ENCODE data around the gene TIMM10. TPM values are rescaled to one million over a fixed set of nuclear protein-coding genes. Genes with fewer than 3 reads are reported as not detected.

The TIMM10 gene
- total RNA-seq, 1 donor = 25.7 TPM

GRCh38 chr11:57567515-57568329 lies 37.2 kb upstream of the TIMM10 start, which contains the start of gene UBE2L6:
TSS of gene UBE2L6 (minus strand) at chr11:57567672. CDS start at chr11:57567611, 61 bp downstream.
- no peaks in the 10 kb centered on the region for H3K36me3 ChIP-seq (ENCODE audit: insufficient read depth, low read length)
- H3K27me3 ChIP-seq (ENCODE audit: insufficient read depth, low read length) = no peaks in the 10 kb centered on the region
- H2AFZ ChIP-seq (ENCODE audit: low read length) = peak within 1 kb of the TSS; percentile 98
- peak within 1 kb of the TSS; percentile 99 for H3K4me2 ChIP-seq (ENCODE audit: insufficient read depth, low read length)
- H3K4me1 ChIP-seq (ENCODE audit: insufficient read depth, low read length) = peaks cover 24% of the 10 kb centered on the region
- no peaks in the 10 kb centered on the region for H4K20me1 ChIP-seq (ENCODE audit: insufficient read depth, low read length)
- DNase-seq (ENCODE audit: insufficient read length, low spot score, missing footprints) = peak; percentile 96
- H3K79me2 ChIP-seq (ENCODE audit: insufficient read depth, low read length) = peaks cover 17% of the 10 kb centered on the region
- peak within 1 kb of the TSS; percentile 72 for H3K27ac ChIP-seq (ENCODE audit: low read depth, low read length)
- H3K4me3 ChIP-seq (ENCODE audit: insufficient read depth, low read length) = peak within 1 kb of the TSS; percentile 97
- TF ChIP-seq CTCF (IDR thresholded peaks at IDR 0.05; ENCODE audit: extremely low read depth, low read depth, low read length) = no peak
- no peaks in the 10 kb centered on the region for H3K9me3 ChIP-seq (ENCODE audit: low read depth, low read length)

GRCh38 chr11:57566905-57567514 lies 36.5 kb upstream of the TIMM10 start:
- Histone ChIP-seq H3K27me3 (ENCODE audit: insufficient read depth, low read length) (no peaks in the 10 kb centered on the region), H3K9me3 (ENCODE audit: low read depth, low read length) (no peaks in the 10 kb centered on the region), H3K79me2 (ENCODE audit: insufficient read depth, low read length) (peaks cover 24% of the 10 kb centered on the region), H3K27ac (ENCODE audit: low read depth, low read length) (peak overlapping the region; percentile 72), H4K20me1 (ENCODE audit: insufficient read depth, low read length) (no peaks in the 10 kb centered on the region), H3K4me3 (ENCODE audit: insufficient read depth, low read length) (peak overlapping the region; percentile 97), H2AFZ (ENCODE audit: low read length) (peak overlapping the region; percentile 94), H3K36me3 (ENCODE audit: insufficient read depth, low read length) (no peaks in the 10 kb centered on the region), H3K4me1 (ENCODE audit: insufficient read depth, low read length) (peaks cover 24% of the 10 kb centered on the region), H3K4me2 (ENCODE audit: insufficient read depth, low read length) (peak overlapping the region; percentile 99)
- no peak for TF ChIP-seq CTCF (IDR thresholded peaks at IDR 0.05; ENCODE audit: extremely low read depth, low read depth, low read length)
- peak; percentile 84 for DNase-seq (ENCODE audit: insufficient read length, low spot score, missing footprints)

- no peak for TF ChIP-seq CTCF (IDR thresholded peaks at IDR 0.05; ENCODE audit: extremely low read depth, low read depth, low read length)
- Histone ChIP-seq H3K4me2 (ENCODE audit: insufficient read depth, low read length) (peak overlapping the region; percentile 99), H3K27me3 (ENCODE audit: insufficient read depth, low read length) (no peaks in the 10 kb centered on the region), H3K27ac (ENCODE audit: low read depth, low read length) (peak overlapping the region; percentile 33), H3K4me3 (ENCODE audit: insufficient read depth, low read length) (peak overlapping the region; percentile 97), H3K79me2 (ENCODE audit: insufficient read depth, low read length) (peaks cover 26% of the 10 kb centered on the region), H3K4me1 (ENCODE audit: insufficient read depth, low read length) (peaks cover 24% of the 10 kb centered on the region), H3K9me3 (ENCODE audit: low read depth, low read length) (no peaks in the 10 kb centered on the region), H4K20me1 (ENCODE audit: insufficient read depth, low read length) (no peaks in the 10 kb centered on the region), H3K36me3 (ENCODE audit: insufficient read depth, low read length) (no peaks in the 10 kb centered on the region), H2AFZ (ENCODE audit: low read length) (peak overlapping the region; percentile 77)
- DNase-seq (ENCODE audit: insufficient read length, low spot score, missing footprints) = peak; percentile 88
These were observed 35.7 kb upstream of the TIMM10 start for GRCh38 chr11:57566005-57566904.

Measured in osteoblast (primary cell).